Body of pancreas (tissue), 4 donors: ENCODE results near the gene TMEM232.

Experiments used
- CTCF ChIP-seq, 7 experiments: fragments of 450-650 bp in 4 of 7; fragments of 200-600 bp in 3 of 7; sonication (generic) in 3 of 7; IDR thresholded peaks; one replicate each; pipeline ENCODE4 v1.5.1; 2016 to 2019; ENCODE audit warnings: antibody characterized with exemption in 7 of 7
- POLR2A ChIP-seq, 3 donors: fragments of 450-650 bp; IDR thresholded peaks; one replicate each; pipeline ENCODE4 v1.6.1; 2016; ENCODE audit warnings: antibody characterized with exemption in 3 of 3, mild to moderate bottlenecking in 2 of 3

DNA sequence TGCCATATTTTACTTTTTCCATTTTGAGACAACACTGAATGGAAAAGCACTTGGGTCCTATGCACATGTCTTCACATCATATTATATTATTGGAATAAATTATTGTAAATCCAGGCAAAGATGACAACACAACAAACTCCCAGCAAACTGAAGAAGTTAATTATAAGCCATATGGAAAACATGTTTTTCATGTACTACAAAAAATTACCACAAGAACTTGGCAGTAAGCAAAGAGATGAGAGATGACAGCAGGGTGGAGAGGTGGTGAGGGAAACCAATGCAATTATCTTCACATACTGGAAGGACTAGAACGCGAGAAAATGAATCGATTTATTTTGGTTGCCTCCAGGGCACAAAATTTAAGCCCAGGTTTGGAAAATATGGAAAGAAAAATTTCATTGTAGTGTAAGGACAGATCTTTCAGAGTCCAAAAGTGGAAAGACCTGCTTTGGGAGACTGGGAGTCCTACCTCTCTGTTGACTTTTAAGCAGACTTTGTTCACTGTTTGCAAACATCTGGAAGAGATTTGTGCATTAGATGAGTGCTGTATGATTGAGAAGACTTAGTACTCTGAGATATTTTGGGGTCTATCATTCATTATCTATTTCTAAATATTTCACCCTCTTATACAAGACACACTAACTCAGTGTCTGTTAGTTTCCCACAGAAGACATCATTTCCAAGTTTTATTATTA, 138.0 kb downstream of the TMEM232 start:
- TF ChIP-seq CTCF (IDR thresholded peaks at IDR 0.05) (no peak), POLR2A (IDR thresholded peaks at IDR 0.05) (no peak)
